Breast epithelium (tissue), 4 donors: ENCODE measurements around the gene NEK8. TPM values are rescaled to one million over a fixed set of nuclear protein-coding genes. Genes with fewer than 3 reads are reported as not detected.
"Not testable (repeated sequence)": the region's sequence is repeated elsewhere in the genome, so short reads cannot be mapped to it uniquely, and the experiment has no call there.

Experiments used
- DNase-seq, 2 donors: peaks; one replicate each; pipeline ENCODE4 v3.0.0-alpha.2; 2019; ENCODE audit warnings: low spot score in 2 of 2
- H3K27ac ChIP-seq, 2 donors: fragments of 200-600 bp; sonication (generic) in 1 of 2; one replicate each; pipeline ENCODE4 v1.5.1; 2016 to 2019; ENCODE audit warnings: mild to moderate bottlenecking in 1 of 2
- H3K27me3 ChIP-seq, 2 donors: fragments of 200-600 bp; sonication (generic) in 1 of 2; one replicate each; pipeline versions ENCODE4 v1.5.1 to v1.6.0; 2017 to 2019; ENCODE audit warnings: control low read depth in 1 of 2, mild to moderate bottlenecking in 1 of 2
- H3K36me3 ChIP-seq: fragments of 200-600 bp; one replicate; pipeline ENCODE4 v1.5.1; 2019
- H3K4me1 ChIP-seq, 2 donors: fragments of 200-600 bp; sonication (generic); one replicate each; pipeline ENCODE4 v1.5.1; 2016 to 2019; ENCODE audit warnings: control low read depth in 1 of 2
- H3K4me3 ChIP-seq, 3 donors: fragments of 200-600 bp; sonication (generic); 1 replicate in 2 of 3; 2 replicates in 1 of 3; pipeline ENCODE4 v1.5.1; 2016 to 2019; ENCODE audit warnings: mild to moderate bottlenecking in 3 of 3, moderate library complexity in 2 of 3
- H3K9me3 ChIP-seq, 2 donors: fragments of 200-600 bp; sonication (generic) in 1 of 2; one replicate each; pipeline ENCODE4 v1.5.1; 2016 to 2019; ENCODE audit warnings: control low read depth in 1 of 2
- POLR2A ChIP-seq: fragments of 450-650 bp; IDR thresholded peaks from one replicate; pipeline ENCODE4 v1.6.1; 2016; ENCODE audit warnings: antibody characterized with exemption, mild to moderate bottlenecking, moderate library complexity
- POLR2AphosphoS5 ChIP-seq, 3 donors: sonication (generic); formaldehyde crosslinking; IDR thresholded peaks; one replicate each; pipeline ENCODE4 v1.6.1; 2017; ENCODE audit warnings: antibody characterized with exemption in 3 of 3
- intact Hi-C: fragments of 100-400 bp; cut with DNase I; formaldehyde crosslinking; loops from one replicate; pipeline ENCODE4 v1.15.1; 2023; ENCODE audit warnings: low total_unique reads
- total RNA-seq, 3 donors: library from RNA; depleted of rRNA; stranded (reverse); fragments of >200 nt; gene quantifications; one replicate each; pipeline ENCODE4 v1.1.0, GENCODE V29; 2016
- TF ChIP-seq, protein P1 (sequence below), 3 donors: fragments of 450-650 bp; IDR thresholded peaks; one replicate each; pipeline ENCODE4 v1.5.1; 2016 to 2017; ENCODE audit warnings: antibody characterized with exemption in 3 of 3, mild to moderate bottlenecking in 3 of 3, moderate library complexity in 3 of 3

NEK8 gene
- total RNA-seq, 3 donors from 2014 or later: 2.9 to 5.3 (median 2.9) TPM

DNA sequence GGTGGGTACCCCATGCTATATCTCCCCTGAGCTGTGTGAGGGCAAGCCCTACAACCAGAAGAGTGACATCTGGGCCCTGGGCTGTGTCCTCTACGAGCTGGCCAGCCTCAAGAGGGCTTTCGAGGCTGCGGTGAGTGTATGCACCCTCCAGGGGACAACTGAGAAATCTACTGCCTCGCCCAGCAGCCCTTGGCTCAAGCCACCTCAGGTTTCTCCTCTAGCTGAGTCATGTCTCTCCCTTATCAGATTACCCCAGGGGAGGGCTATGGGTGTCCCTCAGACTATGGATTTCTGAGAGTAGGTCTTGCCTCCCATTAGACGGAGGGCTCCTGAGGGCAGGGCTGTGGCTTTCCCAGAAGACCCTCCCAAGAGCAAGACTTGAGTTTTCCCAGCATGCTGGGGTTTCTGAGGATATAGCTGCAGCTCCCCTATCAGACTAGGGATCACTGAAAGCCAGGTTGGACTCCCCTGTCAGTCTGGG, 6.7 kb downstream of the NEK8 start:
- no peaks in the 10 kb centered on the region for H3K27me3 ChIP-seq
- no peaks in the 10 kb centered on the region for H3K36me3 ChIP-seq
- DNase-seq: no peak
- intact Hi-C loops: no loop called here
- no peaks in the 10 kb centered on the region for H3K4me1 ChIP-seq
- H3K4me3 ChIP-seq: no peak overlapping the region
- TF ChIP-seq POLR2AphosphoS5 (IDR thresholded peaks at IDR 0.05) (no peak), POLR2A (no peak)
- TF ChIP-seq, protein P1, sequence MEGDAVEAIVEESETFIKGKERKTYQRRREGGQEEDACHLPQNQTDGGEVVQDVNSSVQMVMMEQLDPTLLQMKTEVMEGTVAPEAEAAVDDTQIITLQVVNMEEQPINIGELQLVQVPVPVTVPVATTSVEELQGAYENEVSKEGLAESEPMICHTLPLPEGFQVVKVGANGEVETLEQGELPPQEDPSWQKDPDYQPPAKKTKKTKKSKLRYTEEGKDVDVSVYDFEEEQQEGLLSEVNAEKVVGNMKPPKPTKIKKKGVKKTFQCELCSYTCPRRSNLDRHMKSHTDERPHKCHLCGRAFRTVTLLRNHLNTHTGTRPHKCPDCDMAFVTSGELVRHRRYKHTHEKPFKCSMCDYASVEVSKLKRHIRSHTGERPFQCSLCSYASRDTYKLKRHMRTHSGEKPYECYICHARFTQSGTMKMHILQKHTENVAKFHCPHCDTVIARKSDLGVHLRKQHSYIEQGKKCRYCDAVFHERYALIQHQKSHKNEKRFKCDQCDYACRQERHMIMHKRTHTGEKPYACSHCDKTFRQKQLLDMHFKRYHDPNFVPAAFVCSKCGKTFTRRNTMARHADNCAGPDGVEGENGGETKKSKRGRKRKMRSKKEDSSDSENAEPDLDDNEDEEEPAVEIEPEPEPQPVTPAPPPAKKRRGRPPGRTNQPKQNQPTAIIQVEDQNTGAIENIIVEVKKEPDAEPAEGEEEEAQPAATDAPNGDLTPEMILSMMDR (IDR thresholded peaks at IDR 0.05): no peak
- no peak overlapping the region for H3K27ac ChIP-seq
- H3K9me3 ChIP-seq: no peaks in the 10 kb centered on the region

DNA sequence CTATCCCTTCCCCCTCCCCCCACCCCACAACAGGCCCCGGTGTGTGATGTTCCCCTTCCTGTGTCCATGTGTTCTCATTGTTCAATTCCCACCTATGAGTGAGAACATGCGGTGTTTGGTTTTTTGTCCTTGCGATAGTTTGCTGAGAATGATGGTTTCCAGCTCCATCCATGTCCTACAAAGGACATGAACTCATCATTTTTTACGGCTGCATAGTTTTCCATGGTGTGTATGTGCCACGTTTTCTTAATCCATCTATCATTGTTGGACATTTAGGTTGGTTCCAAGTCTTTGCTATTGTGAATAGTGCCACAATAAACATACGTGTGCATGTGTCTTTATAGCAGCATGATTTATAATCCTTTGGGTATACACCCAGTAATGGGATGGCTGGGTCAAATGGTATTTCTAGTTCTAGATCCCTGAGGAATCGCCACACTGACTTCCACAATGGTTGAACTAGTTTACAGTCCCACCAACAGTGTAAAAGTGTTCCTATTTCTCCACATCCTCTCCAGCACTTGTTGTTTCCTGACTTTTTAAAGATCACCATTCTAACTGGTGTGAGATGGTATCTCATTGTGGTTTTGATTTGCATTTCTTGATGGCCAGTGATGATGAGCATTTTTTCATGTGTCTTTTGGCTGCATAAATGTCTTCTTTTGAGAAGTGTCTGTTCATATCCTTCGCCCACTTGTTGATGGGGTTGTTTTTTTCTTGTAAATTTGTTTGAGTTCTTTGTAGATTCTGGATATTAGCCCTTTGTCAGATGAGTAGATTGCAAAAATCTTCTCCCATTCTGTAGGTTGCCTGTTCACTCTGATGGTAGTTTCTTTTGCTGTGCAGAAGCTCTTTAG, 7.6 kb downstream of the NEK8 start:
- H3K27ac ChIP-seq, H3K9me3 ChIP-seq, H3K27me3 ChIP-seq, H3K4me3 ChIP-seq, intact Hi-C loops, H3K4me1 ChIP-seq, H3K36me3 ChIP-seq, DNase-seq: not testable (repeated sequence)

DNA sequence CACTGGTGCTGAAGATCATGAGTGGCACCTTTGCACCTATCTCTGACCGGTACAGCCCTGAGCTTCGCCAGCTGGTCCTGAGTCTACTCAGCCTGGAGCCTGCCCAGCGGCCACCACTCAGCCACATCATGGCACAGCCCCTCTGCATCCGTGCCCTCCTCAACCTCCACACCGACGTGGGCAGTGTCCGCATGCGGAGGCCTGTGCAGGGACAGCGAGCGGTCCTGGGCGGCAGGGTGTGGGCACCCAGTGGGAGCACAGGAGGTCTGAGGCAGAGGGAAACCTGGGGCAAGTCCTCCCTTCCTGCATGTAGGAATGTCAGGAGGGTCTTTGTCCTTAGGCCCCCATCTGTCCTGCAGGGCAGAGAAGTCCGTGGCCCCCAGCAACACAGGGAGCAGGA, 8.7 kb downstream of the NEK8 start:
- Histone ChIP-seq H3K36me3 (no peaks in the 10 kb centered on the region), H3K4me3 (no peak overlapping the region), H3K27ac (no peak overlapping the region), H3K4me1 (no peaks in the 10 kb centered on the region), H3K9me3 (no peaks in the 10 kb centered on the region), H3K27me3 (no peaks in the 10 kb centered on the region)
- intact Hi-C loops: no loop called here
- no peak for TF ChIP-seq POLR2A
- no peak for DNase-seq

DNA sequence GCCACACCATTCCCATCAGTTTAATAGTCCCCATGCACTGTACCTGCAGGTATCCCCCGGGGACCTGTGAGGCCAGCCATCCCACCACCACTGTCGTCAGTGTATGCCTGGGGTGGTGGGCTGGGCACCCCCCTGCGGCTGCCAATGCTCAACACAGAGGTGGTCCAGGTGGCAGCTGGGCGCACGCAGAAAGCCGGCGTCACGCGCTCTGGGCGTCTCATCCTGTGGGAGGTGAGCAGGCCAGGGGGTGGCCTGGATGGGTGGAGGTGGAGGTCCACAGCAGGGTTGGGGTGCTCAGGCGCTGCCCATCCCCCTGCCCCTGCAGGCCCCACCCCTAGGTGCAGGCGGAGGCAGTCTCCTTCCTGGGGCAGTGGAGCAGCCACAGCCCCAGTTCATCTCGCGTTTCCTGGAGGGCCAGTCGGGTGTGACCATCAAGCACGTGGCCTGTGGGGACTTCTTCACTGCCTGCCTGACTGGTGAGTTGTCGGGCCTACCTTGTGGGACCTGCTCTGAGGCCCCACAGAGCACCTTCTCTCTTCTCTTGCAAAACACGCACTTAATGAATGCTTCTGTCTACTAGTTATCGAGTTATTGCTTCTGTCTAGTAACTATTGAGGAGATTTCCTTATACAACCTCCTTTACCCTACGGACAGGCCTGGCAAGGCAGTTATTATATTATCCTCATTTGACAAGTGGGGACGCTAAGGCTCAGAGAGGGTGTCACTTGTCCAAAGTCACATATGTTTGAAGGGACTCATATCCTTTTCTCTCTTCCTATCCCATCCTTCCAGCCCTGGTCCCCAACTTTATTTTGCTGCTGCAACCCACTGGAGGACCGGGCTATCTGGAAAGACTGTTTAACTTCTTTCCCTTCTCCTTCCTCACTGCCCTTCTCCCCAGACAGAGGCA, 9.4 kb downstream of the NEK8 start:
- Histone ChIP-seq H3K4me3 (no peak overlapping the region), H3K9me3 (no peaks in the 10 kb centered on the region), H3K27me3 (no peaks in the 10 kb centered on the region), H3K36me3 (no peaks in the 10 kb centered on the region), H3K4me1 (no peaks in the 10 kb centered on the region), H3K27ac (no peak overlapping the region)
- TF ChIP-seq POLR2AphosphoS5 (IDR thresholded peaks at IDR 0.05) (no peak), POLR2A (no peak)
- TF ChIP-seq, protein P1 (IDR thresholded peaks at IDR 0.05): no peak
- intact Hi-C loops: no loop called here
- DNase-seq: no peak

DNA sequence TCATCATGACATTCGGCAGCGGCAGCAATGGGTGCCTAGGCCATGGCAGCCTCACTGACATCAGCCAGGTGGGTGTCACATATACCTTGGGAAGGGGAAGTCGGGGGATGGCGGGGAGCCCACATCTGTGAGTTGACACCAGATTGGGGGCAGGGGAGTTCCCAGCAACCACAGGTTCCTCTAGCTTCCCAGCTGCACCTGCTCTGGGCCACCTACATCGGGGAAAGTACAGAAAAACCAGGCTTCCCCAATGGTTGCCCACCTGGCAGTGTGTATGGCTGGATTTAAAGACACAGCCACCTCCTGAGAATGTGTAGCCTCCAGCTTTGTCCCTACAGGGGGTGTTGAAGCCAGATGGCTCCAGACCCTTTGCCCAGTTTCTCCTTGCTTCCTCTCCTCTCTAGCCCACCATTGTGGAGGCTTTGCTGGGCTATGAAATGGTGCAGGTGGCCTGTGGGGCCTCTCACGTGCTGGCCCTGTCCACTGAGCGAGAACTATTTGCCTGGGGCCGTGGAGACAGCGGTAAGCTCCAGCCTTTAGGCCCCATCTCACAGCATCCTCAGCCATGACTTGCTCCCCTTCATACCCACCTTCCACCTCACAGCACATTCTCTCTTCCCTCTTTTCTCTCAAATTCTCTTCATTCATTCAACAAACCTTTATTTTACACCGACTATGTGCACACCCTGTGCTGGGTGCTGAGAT, 10.2 kb downstream of the NEK8 start:
- H3K36me3 ChIP-seq: no peaks in the 10 kb centered on the region
- intact Hi-C loops: no loop called here
- DNase-seq: no peak
- H3K27ac ChIP-seq: no peak overlapping the region
- TF ChIP-seq POLR2AphosphoS5 (IDR thresholded peaks at IDR 0.05) (no peak), POLR2A (no peak)
- TF ChIP-seq, protein P1 (IDR thresholded peaks at IDR 0.05): no peak
- no peaks in the 10 kb centered on the region for H3K4me1 ChIP-seq
- H3K4me3 ChIP-seq: no peak overlapping the region
- no peaks in the 10 kb centered on the region for H3K9me3 ChIP-seq
- no peaks in the 10 kb centered on the region for H3K27me3 ChIP-seq
